MCF 10A (cell line): ENCODE measurements around the gene CCDC32. TPM values are rescaled to one million over a fixed set of nuclear protein-coding genes. Genes with fewer than 3 reads are reported as not detected.

Source experiments
- BruUV-seq: library from RNA; stranded (reverse); fragments of 400-500 nt; replicated peaks from 2 replicates; lab custom pipeline; 2021; lab: Mats Ljungman, UMichigan
- CTCF ChIA-PET: fragments of 300-600 bp; sonication (Branson Sonifier 250); formaldehyde crosslinking; extraction: SDS; loops from one replicate; lab custom pipeline; 2021; ENCODE audit warnings: antibody characterized with exemption, inconsistent platforms; lab: Yijun Ruan, JAX
- POLR2A ChIA-PET: fragments of 300-600, 350-650 bp; sonication (Branson Sonifier 250); formaldehyde crosslinking; extraction: SDS; loops from one replicate; lab custom pipeline; 2020; ENCODE audit warnings: antibody characterized with exemption, inconsistent platforms; lab: Yijun Ruan, JAX
- DNase-seq: peaks from one replicate; pipeline ENCODE4 v3.0.0-alpha.2; 2018; ENCODE audit not compliant: unreplicated experiment
- H3K27ac Mint-ChIP-seq: one replicate; pipeline ENCODE4 v1.8.0; 2022; ENCODE audit warnings: mild to moderate bottlenecking, low read depth, mixed read lengths; ENCODE audit not compliant: unreplicated experiment
- H3K27me3 Mint-ChIP-seq: one replicate; pipeline ENCODE4 v1.8.0; 2022; ENCODE audit warnings: mixed read lengths; ENCODE audit not compliant: insufficient read depth, unreplicated experiment
- H3K36me3 Mint-ChIP-seq: one replicate; pipeline ENCODE4 v1.8.0; 2022; ENCODE audit warnings: mild to moderate bottlenecking, moderate library complexity, mixed read lengths; ENCODE audit not compliant: insufficient read depth, unreplicated experiment
- H3K4me1 Mint-ChIP-seq: one replicate; pipeline ENCODE4 v1.8.0; 2022; ENCODE audit warnings: mixed read lengths; ENCODE audit not compliant: insufficient read depth, unreplicated experiment
- H3K4me3 Mint-ChIP-seq: one replicate; pipeline ENCODE4 v1.8.0; 2022; ENCODE audit warnings: mild to moderate bottlenecking, moderate library complexity, mixed read lengths; ENCODE audit not compliant: unreplicated experiment
- H3K9me3 Mint-ChIP-seq: one replicate; pipeline ENCODE4 v1.8.0; 2022; ENCODE audit warnings: mixed read lengths; ENCODE audit not compliant: unreplicated experiment
- CTCF ChIP-seq: fragments of 200-600 bp; IDR thresholded peaks from one replicate; pipeline ENCODE4 v1.8.0; 2022; ENCODE audit warnings: antibody characterized with exemption, mild to moderate bottlenecking; ENCODE audit not compliant: unreplicated experiment
- intact Hi-C: fragments of 100-400 bp; cut with micrococcal nuclease; formaldehyde crosslinking; loops from 2 replicates; pipeline ENCODE4 v1.14.1; 2022
- total RNA-seq: library from RNA; stranded (reverse); gene quantifications from 2 replicates; pipeline ENCODE4 v1.2.3, GENCODE V29; 2022

CCDC32 gene
- total RNA-seq, 1 experiment from 2014 or later, result 18.1 TPM

- no peak overlapping the region for H3K4me3 Mint-ChIP-seq
- POLR2A ChIA-PET, result no interaction called here
- no peak overlapping the region for H3K27ac Mint-ChIP-seq
- no peaks in the 10 kb centered on the region for H3K27me3 Mint-ChIP-seq
- no peak for TF ChIP-seq CTCF
- H3K36me3 Mint-ChIP-seq, result no peaks in the 10 kb centered on the region
- intact Hi-C loops, result loop anchor here (5.0 kb wide), 1 partner anchor 51 kb away; no protein-coding TSS in a partner anchor
- peaks cover 9% of the 10 kb centered on the region for H3K4me1 Mint-ChIP-seq
- CTCF ChIA-PET, result no interaction called here
- no peaks in the 10 kb centered on the region for H3K9me3 Mint-ChIP-seq
- no TSS peak for BruUV-seq
- no peak for DNase-seq
Measured at GRCh38 chr15:40508216-40508615, 56.6 kb downstream of the CCDC32 start.

GRCh38 chr15:40506964-40507571 is 57.8 kb downstream of the CCDC32 start:
- no peaks in the 10 kb centered on the region for H3K27me3 Mint-ChIP-seq
- TF ChIP-seq CTCF, result peak; percentile 56
- no peaks in the 10 kb centered on the region for H3K36me3 Mint-ChIP-seq
- no TSS peak for BruUV-seq
- peak; percentile 69 for DNase-seq
- no peak overlapping the region for H3K4me3 Mint-ChIP-seq
- peaks cover 2% of the 10 kb centered on the region for H3K4me1 Mint-ChIP-seq
- H3K27ac Mint-ChIP-seq, result no peak overlapping the region
- H3K9me3 Mint-ChIP-seq, result no peaks in the 10 kb centered on the region
- POLR2A ChIA-PET, result interaction anchor here (0.9 kb wide), 1 partner anchor 247 kb away, joined by 3 read pairs; no protein-coding TSS in a partner anchor
- CTCF ChIA-PET, result interaction anchor here (0.6 to 1.3 kb wide), 8 partner anchors 10 to 768 kb away, joined by 3 to 4 read pairs (median 3); no protein-coding TSS in a partner anchor
- intact Hi-C loops, result loop anchor here (2.0 to 5.0 kb wide), 2 partner anchors 50 to 66 kb away; partner anchors contain the start of gene BAHD1

Other genes starting within 250 kb of the CCDC32 start
- gene INAFM2, start 241.3 kb downstream of the CCDC32 start, total RNA-seq, result 14.9 and 15.7 TPM in 2 replicates
- gene CCDC9B, start 224.1 kb downstream of the CCDC32 start, total RNA-seq, result 36.0 and 45.3 TPM in 2 replicates
- gene PHGR1, start 214.0 kb downstream of the CCDC32 start, total RNA-seq, result not detected in 2 replicates
- 1.8 and 2.1 TPM in 2 replicates for gene DISP2, start 206.8 kb downstream of the CCDC32 start, total RNA-seq
- gene KNSTRN, start 182.3 kb downstream of the CCDC32 start, total RNA-seq, result 35.2 and 47.4 TPM in 2 replicates
- 53.8 and 61.6 TPM in 2 replicates for gene IVD, start 159.2 kb downstream of the CCDC32 start, total RNA-seq
- 14.9 and 15.1 TPM in 2 replicates for gene BAHD1, start 124.1 kb downstream of the CCDC32 start, total RNA-seq
- 5.8 and 7.3 TPM in 2 replicates for gene CHST14, start 94.1 kb downstream of the CCDC32 start, total RNA-seq
- gene RPUSD2, start 4.3 kb upstream of the CCDC32 start, total RNA-seq, result 13.4 and 13.9 TPM in 2 replicates
- 7.9 and 11.4 TPM in 2 replicates for gene KNL1, start 29.2 kb upstream of the CCDC32 start, total RNA-seq
- gene RAD51, start 130.1 kb upstream of the CCDC32 start, total RNA-seq, result 6.1 and 7.1 TPM in 2 replicates
- 31.8 and 36.1 TPM in 2 replicates for gene RMDN3, start 190.2 kb upstream of the CCDC32 start, total RNA-seq
- gene GCHFR, start 199.0 kb upstream of the CCDC32 start, total RNA-seq, result 7.2 and 8.2 TPM in 2 replicates
- 0.26 and 0.52 TPM in 2 replicates for gene C15orf62, start 204.9 kb upstream of the CCDC32 start, total RNA-seq
- 19.2 and 19.9 TPM in 2 replicates for gene ZFYVE19, start 242.0 kb upstream of the CCDC32 start, total RNA-seq
- 55.1 and 58.1 TPM in 2 replicates for gene DNAJC17, start 242.4 kb upstream of the CCDC32 start, total RNA-seq